NB4 (cell line): Measurements from ENCODE around the gene PRDX5.

Experiments used
- MAX ChIP-seq: IDR thresholded peaks from 2 replicates; pipeline ENCODE4 v1.6.1; 2011; ENCODE audit warnings: low read depth, low read length
- POLR2A ChIP-seq: IDR thresholded peaks from 2 replicates; pipeline ENCODE4 v1.6.1; 2011; ENCODE audit warnings: mild to moderate bottlenecking; ENCODE audit not compliant: insufficient read length; ENCODE audit errors: extremely low read depth
- TF ChIP-seq, protein P1 (sequence below): IDR thresholded peaks from one replicate; pipeline ENCODE4 v1.5.1; 2012; ENCODE audit warnings: low read depth, low read length

- TF ChIP-seq POLR2A (no peak), MAX (no peak)
- TF ChIP-seq, protein P1, sequence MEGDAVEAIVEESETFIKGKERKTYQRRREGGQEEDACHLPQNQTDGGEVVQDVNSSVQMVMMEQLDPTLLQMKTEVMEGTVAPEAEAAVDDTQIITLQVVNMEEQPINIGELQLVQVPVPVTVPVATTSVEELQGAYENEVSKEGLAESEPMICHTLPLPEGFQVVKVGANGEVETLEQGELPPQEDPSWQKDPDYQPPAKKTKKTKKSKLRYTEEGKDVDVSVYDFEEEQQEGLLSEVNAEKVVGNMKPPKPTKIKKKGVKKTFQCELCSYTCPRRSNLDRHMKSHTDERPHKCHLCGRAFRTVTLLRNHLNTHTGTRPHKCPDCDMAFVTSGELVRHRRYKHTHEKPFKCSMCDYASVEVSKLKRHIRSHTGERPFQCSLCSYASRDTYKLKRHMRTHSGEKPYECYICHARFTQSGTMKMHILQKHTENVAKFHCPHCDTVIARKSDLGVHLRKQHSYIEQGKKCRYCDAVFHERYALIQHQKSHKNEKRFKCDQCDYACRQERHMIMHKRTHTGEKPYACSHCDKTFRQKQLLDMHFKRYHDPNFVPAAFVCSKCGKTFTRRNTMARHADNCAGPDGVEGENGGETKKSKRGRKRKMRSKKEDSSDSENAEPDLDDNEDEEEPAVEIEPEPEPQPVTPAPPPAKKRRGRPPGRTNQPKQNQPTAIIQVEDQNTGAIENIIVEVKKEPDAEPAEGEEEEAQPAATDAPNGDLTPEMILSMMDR, result no peak
Observed at GRCh38 chr11:64323373-64323772, 5.5 kb downstream of the PRDX5 start.
